Measurements from ENCODE around the gene CYP3A7.

- TF ChIP-seq, protein P1, sequence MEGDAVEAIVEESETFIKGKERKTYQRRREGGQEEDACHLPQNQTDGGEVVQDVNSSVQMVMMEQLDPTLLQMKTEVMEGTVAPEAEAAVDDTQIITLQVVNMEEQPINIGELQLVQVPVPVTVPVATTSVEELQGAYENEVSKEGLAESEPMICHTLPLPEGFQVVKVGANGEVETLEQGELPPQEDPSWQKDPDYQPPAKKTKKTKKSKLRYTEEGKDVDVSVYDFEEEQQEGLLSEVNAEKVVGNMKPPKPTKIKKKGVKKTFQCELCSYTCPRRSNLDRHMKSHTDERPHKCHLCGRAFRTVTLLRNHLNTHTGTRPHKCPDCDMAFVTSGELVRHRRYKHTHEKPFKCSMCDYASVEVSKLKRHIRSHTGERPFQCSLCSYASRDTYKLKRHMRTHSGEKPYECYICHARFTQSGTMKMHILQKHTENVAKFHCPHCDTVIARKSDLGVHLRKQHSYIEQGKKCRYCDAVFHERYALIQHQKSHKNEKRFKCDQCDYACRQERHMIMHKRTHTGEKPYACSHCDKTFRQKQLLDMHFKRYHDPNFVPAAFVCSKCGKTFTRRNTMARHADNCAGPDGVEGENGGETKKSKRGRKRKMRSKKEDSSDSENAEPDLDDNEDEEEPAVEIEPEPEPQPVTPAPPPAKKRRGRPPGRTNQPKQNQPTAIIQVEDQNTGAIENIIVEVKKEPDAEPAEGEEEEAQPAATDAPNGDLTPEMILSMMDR (IDR thresholded peaks at IDR 0.05), result no peak
- TF ChIP-seq EZH2 (IDR thresholded peaks at IDR 0.05; ENCODE audit: borderline replicate concordance, insufficient read depth, low read depth, low read length, poor library complexity, severe bottlenecking), result no peak
These were observed 69.0 kb downstream of the CYP3A7 start for GRCh38 chr7:99666013-99666395.

Measured in B cell (primary cell).